ENCODE measurements around the gene SMIM27. TPM values are rescaled to one million over a fixed set of nuclear protein-coding genes. Genes with fewer than 3 reads are reported as not detected.

SMIM27 gene
- total and polyA plus RNA-seq, 2 of the 13 experiments (the other 11 are each of a cell fraction or from before 2014, with no cell fraction given): 17.9 to 19.0 TPM

GRCh38 chr9:32587901-32588300 lies 35.8 kb downstream of the SMIM27 start:
- ATAC-seq: peak; percentile 35; the same call in 1 of the 3 replicates
- H4K20me1 ChIP-seq (ENCODE audit: insufficient read depth, low read length): no peaks in the 10 kb centered on the region
- no peak for DNase-seq (ENCODE audit: low spot score)
- no peak for FAIRE-seq
- no peaks in the 10 kb centered on the region for H3K36me3 ChIP-seq (replicated peaks in 1 of 2; ENCODE audit: control insufficient read depth in 1 of 2, insufficient read depth in 2 of 2, low read length in 2 of 2)
- no peaks in the 10 kb centered on the region for H3K79me2 ChIP-seq (ENCODE audit: insufficient read depth, low read length)
- H3K9ac ChIP-seq (ENCODE audit: insufficient read depth, low read depth, low read length): no peak overlapping the region
- no peak overlapping the region for H3K27ac ChIP-seq (ENCODE audit: extremely low read length, insufficient read depth, low read length)
- H3K4me1 ChIP-seq (ENCODE audit: insufficient read depth, low read length): no peaks in the 10 kb centered on the region
- H3K4me3 ChIP-seq (replicated peaks in 1 of 3; ENCODE audit: insufficient read depth in 1 of 3, low read depth in 2 of 3, low read length in 3 of 3): no peak overlapping the region
- BruUV-seq (replicated peaks): no TSS peak
- TF ChIP-seq GTF3A (CRISPR knock-in tag; conservative IDR thresholded peaks at IDR 0.05): no peak
- TF ChIP-seq ZFP90 (CRISPR knock-in tag; IDR thresholded peaks at IDR 0.05; ENCODE audit: borderline replicate concordance): no peak
- no peak for TF ChIP-seq MIER2 (CRISPR knock-in tag; IDR thresholded peaks at IDR 0.05)
- no peak for TF ChIP-seq DMAP1 (CRISPR knock-in tag; IDR thresholded peaks at IDR 0.05)
- no peak for TF ChIP-seq ZNF136 (CRISPR knock-in tag; IDR thresholded peaks at IDR 0.05; ENCODE audit: low read depth)
- TF ChIP-seq BCLAF1 (IDR thresholded peaks at IDR 0.05): no peak
- ChIA-PET POLR2A (no interaction called here), CTCF (ENCODE audit: low intra/inter-chr PET ratio, low total read pairs) (interaction anchor here (1.7 kb wide), 1 partner anchor 380 kb away, joined by 13 read pairs; no protein-coding TSS in a partner anchor)
- no peak overlapping the region for H3K4me2 ChIP-seq (ENCODE audit: low read depth, low read length)
- intact Hi-C loops (cut with micrococcal nuclease; ENCODE audit: unreplicated experiment): no loop called here
- H3K9me3 ChIP-seq (ENCODE audit: low read length): no peaks in the 10 kb centered on the region
- no peak overlapping the region for H2AFZ ChIP-seq (ENCODE audit: low read length)
- in situ Hi-C loops (cut with HindIII; ENCODE audit: extremely low pct_ligation_motif_present, low pct_unique_long_range_greater_than_20kb): no loop called here
- no peaks in the 10 kb centered on the region for H3K27me3 ChIP-seq (ENCODE audit: control insufficient read depth in 1 of 2, insufficient read depth in 2 of 2, low read length in 2 of 2)

All from HepG2 (cell line).